Upper lobe of right lung (tissue), 1 donor: Measurements from ENCODE around the gene SCAMP4. TPM values are rescaled to one million over a fixed set of nuclear protein-coding genes. Genes with fewer than 3 reads are reported as not detected.
A peak's percentile ranks its signal among the peaks of the same experiment; 100 is the strongest.
"Not testable (repeated sequence)": the region's sequence is repeated elsewhere in the genome, so short reads cannot be mapped to it uniquely, and the experiment has no call there.

Experiments
- ATAC-seq: fragments of 200-7000 bp; cut with Tn5 transposase; one replicate; pipeline ENCODE4 v1.9.1; 2020; ENCODE audit warnings: mild to moderate bottlenecking, moderate library complexity
- DNase-seq: peaks from one replicate; pipeline ENCODE4 v3.0.0-alpha.2; 2020
- H3K27ac ChIP-seq: fragments of 200-600 bp; one replicate; pipeline ENCODE4 v1.8.0; 2022
- H3K27me3 ChIP-seq: fragments of 200-600 bp; one replicate; pipeline ENCODE4 v1.8.0; 2022; ENCODE audit warnings: mild to moderate bottlenecking
- H3K36me3 ChIP-seq: fragments of 200-600 bp; one replicate; pipeline ENCODE4 v1.8.0; 2022
- H3K4me1 ChIP-seq: fragments of 200-600 bp; one replicate; pipeline ENCODE4 v1.8.0; 2022
- H3K4me3 ChIP-seq: fragments of 200-600 bp; one replicate; pipeline ENCODE4 v1.8.0; 2022; ENCODE audit warnings: mild to moderate bottlenecking
- H3K9me3 ChIP-seq: fragments of 200-600 bp; one replicate; pipeline ENCODE4 v1.8.0; 2022
- intact Hi-C: fragments of 100-400 bp; cut with DNase I; formaldehyde crosslinking; loops from one replicate; pipeline ENCODE4 v1.11.0; 2022
- total RNA-seq: library from RNA; stranded (reverse); fragmentation: NEBNext Ultra II Directional; extraction: Animal tissue kit (Norgen Biotek cat#: 25700); gene quantifications from one replicate; pipeline ENCODE4 v1.2.1, GENCODE V29; 2021
- TF ChIP-seq, protein P1 (sequence below): fragments of 200-600 bp; IDR thresholded peaks from one replicate; pipeline ENCODE4 v1.8.0; 2022; ENCODE audit warnings: antibody characterized with exemption
- donor health status: DM: no; HTN: yes; CAD: no; lungs with severe emphysema.

The SCAMP4 gene
- total RNA-seq, 1 donor from 2014 or later = 73.2 TPM

DNA sequence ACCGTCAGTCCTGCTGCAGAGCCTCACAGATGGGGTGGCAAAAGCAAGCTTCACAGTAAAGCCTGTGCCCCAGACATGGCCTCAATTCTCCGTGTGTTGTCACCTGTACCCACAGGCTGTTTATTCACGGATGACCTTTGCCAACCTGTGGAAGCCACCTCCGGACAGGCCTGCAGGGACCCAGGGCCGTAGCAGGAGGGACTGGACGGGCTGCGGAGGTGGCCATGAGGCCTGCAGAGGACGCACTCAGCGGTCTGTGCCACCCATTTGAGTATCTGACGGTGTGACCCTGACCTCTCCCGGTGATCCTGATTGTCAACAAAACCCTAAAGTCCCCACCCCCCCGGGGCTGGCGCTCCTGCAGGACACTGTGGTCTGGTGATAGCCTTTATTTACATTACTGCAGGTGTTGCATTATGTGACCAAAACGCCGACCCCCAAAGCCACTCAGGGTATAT, 34.0 kb upstream of the SCAMP4 start:
- no peak overlapping the region for H3K4me3 ChIP-seq
- TF ChIP-seq, protein P1, sequence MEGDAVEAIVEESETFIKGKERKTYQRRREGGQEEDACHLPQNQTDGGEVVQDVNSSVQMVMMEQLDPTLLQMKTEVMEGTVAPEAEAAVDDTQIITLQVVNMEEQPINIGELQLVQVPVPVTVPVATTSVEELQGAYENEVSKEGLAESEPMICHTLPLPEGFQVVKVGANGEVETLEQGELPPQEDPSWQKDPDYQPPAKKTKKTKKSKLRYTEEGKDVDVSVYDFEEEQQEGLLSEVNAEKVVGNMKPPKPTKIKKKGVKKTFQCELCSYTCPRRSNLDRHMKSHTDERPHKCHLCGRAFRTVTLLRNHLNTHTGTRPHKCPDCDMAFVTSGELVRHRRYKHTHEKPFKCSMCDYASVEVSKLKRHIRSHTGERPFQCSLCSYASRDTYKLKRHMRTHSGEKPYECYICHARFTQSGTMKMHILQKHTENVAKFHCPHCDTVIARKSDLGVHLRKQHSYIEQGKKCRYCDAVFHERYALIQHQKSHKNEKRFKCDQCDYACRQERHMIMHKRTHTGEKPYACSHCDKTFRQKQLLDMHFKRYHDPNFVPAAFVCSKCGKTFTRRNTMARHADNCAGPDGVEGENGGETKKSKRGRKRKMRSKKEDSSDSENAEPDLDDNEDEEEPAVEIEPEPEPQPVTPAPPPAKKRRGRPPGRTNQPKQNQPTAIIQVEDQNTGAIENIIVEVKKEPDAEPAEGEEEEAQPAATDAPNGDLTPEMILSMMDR = no peak
- no peaks in the 10 kb centered on the region for H3K9me3 ChIP-seq
- peaks cover 24% of the 10 kb centered on the region for H3K36me3 ChIP-seq
- no peak for ATAC-seq
- no peaks in the 10 kb centered on the region for H3K27me3 ChIP-seq
- no peak for DNase-seq
- peaks cover 31% of the 10 kb centered on the region for H3K4me1 ChIP-seq
- intact Hi-C loops = no loop called here
- H3K27ac ChIP-seq = no peak overlapping the region

DNA sequence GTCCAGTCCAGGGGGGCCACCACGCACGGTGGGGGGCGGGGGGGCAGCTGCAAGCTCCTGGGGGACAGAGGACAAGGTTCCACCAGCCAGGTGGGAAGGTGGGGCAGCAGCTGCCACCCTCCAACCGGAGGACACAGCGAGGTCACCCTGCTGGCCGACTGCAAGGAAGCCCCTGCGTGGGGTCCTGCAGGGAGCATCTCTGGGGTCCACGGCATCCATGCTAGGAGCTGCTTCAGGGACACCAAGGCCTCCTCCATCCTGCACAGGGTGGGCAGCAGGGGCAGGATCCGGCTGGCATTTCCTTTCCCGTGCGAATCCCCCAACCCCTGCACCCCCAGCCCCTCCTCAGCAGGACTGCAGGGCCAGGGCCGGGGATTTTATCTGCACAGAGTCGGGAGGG, 33.6 kb upstream of the SCAMP4 start:
- intact Hi-C loops = no loop called here
- Histone ChIP-seq H3K36me3 (peaks cover 24% of the 10 kb centered on the region), H3K4me1 (peaks cover 36% of the 10 kb centered on the region), H3K27ac (no peak overlapping the region), H3K9me3 (no peaks in the 10 kb centered on the region), H3K4me3 (no peak overlapping the region), H3K27me3 (no peaks in the 10 kb centered on the region)
- DNase-seq (peak; percentile 62), ATAC-seq (no peak)
- TF ChIP-seq, protein P1 = no peak

DNA sequence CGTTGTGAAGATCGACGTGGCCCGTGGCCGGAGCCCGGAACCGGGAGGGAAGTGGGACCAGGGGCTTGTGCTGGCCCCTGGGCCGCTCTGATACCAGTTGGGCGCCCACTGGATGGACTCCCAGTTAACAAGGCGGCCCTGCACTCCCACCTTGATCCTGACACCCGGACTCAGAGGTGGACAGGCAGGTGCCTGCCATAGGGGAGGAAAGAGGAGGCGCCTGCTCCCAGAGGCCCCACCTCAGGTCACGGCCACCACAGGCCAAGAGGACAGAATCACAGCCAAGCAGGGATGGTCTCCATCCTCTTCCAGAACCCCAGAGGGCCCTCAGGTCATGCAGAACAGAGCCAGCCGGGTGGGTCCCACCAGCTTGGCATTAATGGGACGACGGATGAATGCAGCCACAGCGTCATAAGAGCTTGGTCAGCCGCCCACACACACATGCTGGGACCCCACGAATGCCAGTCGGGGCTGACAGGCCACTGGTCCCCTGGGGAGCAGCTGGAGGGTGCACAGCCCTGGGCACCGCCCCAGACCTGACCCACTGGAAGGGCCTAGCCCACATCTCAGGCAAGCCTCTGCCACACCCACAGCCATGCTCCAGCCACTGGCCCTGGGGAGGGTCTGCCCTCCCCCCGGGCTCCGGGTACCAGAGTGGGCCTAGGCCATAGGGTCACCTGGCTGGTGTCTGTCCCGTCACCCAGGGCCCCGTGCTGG, 32.2 kb upstream of the SCAMP4 start:
- intact Hi-C loops = no loop called here
- H3K27me3 ChIP-seq = no peaks in the 10 kb centered on the region
- ATAC-seq = no peak
- DNase-seq = no peak
- peaks cover 24% of the 10 kb centered on the region for H3K36me3 ChIP-seq
- H3K4me1 ChIP-seq = peaks cover 38% of the 10 kb centered on the region
- TF ChIP-seq, protein P1 = no peak
- H3K9me3 ChIP-seq = no peaks in the 10 kb centered on the region
- peak overlapping the region; percentile 93 for H3K27ac ChIP-seq
- H3K4me3 ChIP-seq = peak overlapping the region; percentile 93

DNA sequence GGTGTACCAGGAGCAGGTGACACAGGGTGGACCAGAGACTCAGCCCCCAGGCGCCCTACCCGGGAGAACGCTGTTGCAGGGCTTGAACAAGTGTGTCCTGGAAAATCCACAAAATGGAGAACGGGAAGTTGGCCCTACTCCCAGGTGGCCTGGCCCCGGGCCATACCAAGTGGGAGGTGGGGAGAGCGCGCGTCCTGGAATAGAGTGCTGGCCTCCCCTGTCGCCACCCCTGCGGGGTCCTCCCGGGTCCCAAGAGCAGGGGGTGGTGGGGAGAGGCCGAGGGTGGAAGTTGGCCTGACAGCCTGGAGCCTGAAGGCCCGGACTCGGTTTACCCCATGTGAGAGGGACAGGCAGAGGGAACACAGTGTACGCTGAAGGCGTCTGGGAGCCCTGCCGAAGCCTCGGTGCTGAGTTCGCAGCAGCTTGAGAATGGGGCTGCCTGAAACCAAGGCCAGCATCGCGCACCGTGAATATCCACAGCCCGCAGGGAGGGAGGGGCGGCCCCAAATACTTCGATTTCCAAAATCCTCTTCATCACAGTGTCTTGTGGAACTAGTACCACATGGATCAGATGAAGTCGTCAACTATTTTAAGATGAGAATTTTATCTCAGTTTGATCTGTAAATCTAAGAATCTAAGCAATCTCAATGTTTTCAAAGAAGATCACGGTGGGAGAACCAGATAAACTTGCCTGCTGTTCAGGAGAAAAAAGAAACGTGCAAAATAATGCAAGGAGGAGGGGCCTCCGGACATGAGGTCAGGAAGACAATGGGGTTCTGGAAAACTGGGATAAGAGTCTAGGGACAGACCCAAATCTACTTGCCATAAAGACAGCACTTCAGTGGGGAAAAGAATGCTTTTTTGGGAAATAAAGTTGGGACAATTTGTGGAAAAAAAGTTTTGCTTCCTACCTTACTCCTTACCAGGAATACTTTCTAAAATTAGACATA, 31.4 kb upstream of the SCAMP4 start:
- TF ChIP-seq, protein P1 = no peak
- Histone ChIP-seq H3K4me1 (peaks cover 38% of the 10 kb centered on the region), H3K9me3 (no peaks in the 10 kb centered on the region), H3K27ac (peak overlapping the region; percentile 93), H3K4me3 (peak overlapping the region; percentile 93), H3K36me3 (peaks cover 24% of the 10 kb centered on the region), H3K27me3 (no peaks in the 10 kb centered on the region)
- ATAC-seq (peak; percentile 8), DNase-seq (peak; percentile 82)
- intact Hi-C loops = no loop called here

DNA sequence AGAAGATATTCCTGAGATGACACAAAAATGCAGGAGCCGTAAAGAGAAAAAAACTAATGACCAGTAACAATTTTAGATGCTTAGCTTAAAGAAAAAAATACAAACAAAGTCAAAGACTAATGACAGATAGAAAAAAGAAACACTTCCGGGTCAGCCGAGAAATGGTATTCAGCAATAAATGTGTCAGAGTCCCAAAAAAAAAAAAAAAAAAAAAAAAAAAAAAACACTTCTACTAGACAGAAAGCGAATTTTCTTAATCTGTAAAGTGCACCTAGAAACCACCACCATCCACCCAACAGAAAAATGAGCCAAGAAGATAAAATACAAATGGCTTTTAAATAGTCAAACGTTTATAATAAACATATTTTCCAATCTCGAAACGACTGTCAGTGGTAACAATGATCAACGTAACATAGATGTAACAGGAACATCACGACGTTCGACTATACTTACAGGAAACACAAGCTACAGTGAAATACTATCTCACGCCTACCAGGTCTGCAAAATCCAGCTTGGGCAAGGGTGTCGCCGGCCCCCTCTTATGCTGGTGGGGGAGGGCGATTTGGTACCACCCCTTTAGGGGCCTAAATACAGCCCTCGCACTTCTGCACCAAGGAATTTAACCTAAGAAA, 30.5 kb upstream of the SCAMP4 start:
- no peak for ATAC-seq
- TF ChIP-seq, protein P1 = no peak
- DNase-seq = no peak
- peak overlapping the region; percentile 93 for H3K27ac ChIP-seq
- H3K4me3 ChIP-seq = peak overlapping the region; percentile 93
- H3K36me3 ChIP-seq = peaks cover 24% of the 10 kb centered on the region
- no peaks in the 10 kb centered on the region for H3K27me3 ChIP-seq
- H3K9me3 ChIP-seq = no peaks in the 10 kb centered on the region
- intact Hi-C loops = no loop called here
- H3K4me1 ChIP-seq = peaks cover 38% of the 10 kb centered on the region

DNA sequence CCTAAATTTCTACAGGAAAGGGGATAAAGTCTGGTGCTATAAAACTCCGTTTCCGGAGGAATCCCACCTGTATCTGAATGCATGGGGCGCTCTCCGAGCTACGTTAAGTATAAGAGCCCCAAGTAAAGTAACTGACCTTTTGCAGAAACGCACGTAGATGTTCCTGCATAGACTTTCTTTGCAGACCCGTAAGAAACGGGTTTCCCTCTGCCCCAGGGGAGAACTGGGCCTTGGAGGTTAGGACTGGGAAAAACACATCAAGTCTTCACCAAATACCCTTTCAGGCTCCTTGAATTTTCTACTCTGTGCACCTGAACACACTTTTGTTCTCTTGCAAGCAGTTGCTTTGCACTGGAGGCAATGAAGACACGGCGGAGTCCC, 29.9 kb upstream of the SCAMP4 start:
- ATAC-seq, H3K27me3 ChIP-seq, intact Hi-C loops, DNase-seq, H3K9me3 ChIP-seq: not testable (repeated sequence)
- Histone ChIP-seq H3K4me1 (peaks cover 41% of the 10 kb centered on the region), H3K36me3 (peaks cover 24% of the 10 kb centered on the region), H3K27ac (peak overlapping the region; percentile 93), H3K4me3 (peak overlapping the region; percentile 93)
